Astrocyte (in vitro differentiated cells and primary cell): ENCODE data around the gene FMN2.

ENCODE experiments used
- EZH2 ChIP-seq: IDR thresholded peaks from 2 replicates; pipeline ENCODE4 v1.6.1; 2012; ENCODE audit warnings: mild to moderate bottlenecking, low read length, inconsistent platforms; ENCODE audit not compliant: insufficient read depth
- TF ChIP-seq, protein P1 (sequence below): IDR thresholded peaks from 2 replicates; pipeline ENCODE4 v1.5.1; 2011; ENCODE audit warnings: low read depth, mild to moderate bottlenecking, inconsistent platforms, low read length, moderate library complexity; ENCODE audit not compliant: insufficient read depth

DNA sequence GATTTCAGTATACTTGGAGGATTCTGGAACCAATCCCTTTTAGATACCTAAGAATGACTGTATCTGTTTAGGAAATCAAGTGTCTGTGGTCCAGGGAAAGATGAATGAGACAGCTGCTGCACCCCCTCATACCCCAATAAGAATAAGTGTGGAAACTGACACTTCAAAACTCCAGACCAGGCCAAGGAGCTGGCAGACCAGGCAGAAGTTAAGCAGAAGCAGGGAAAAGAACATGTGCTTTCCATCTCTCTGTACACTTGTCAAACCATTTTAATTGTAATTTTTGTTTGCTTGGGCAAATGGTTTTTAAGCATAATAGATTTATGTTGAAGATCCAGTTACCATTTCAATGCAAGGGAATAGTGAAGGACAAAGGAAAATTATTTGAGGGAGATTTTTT lies 420.1 kb downstream of the FMN2 start:
- TF ChIP-seq, protein P1, sequence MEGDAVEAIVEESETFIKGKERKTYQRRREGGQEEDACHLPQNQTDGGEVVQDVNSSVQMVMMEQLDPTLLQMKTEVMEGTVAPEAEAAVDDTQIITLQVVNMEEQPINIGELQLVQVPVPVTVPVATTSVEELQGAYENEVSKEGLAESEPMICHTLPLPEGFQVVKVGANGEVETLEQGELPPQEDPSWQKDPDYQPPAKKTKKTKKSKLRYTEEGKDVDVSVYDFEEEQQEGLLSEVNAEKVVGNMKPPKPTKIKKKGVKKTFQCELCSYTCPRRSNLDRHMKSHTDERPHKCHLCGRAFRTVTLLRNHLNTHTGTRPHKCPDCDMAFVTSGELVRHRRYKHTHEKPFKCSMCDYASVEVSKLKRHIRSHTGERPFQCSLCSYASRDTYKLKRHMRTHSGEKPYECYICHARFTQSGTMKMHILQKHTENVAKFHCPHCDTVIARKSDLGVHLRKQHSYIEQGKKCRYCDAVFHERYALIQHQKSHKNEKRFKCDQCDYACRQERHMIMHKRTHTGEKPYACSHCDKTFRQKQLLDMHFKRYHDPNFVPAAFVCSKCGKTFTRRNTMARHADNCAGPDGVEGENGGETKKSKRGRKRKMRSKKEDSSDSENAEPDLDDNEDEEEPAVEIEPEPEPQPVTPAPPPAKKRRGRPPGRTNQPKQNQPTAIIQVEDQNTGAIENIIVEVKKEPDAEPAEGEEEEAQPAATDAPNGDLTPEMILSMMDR = no peak
- TF ChIP-seq EZH2 = no peak
